Activated CD8-positive, alpha-beta memory T cell treated with anti-CD3 and anti-CD28 coated beads, Interleukin-2, amount 50 U/mL, for 1 hour (primary cell): ENCODE measurements around the gene PAPPA2.
"Not testable (repeated sequence)": the region's sequence is repeated elsewhere in the genome, so short reads cannot be mapped to it uniquely, and the experiment has no call there.

ENCODE experiments used
- DNase-seq: peaks from one replicate; pipeline ENCODE4 v3.0.0-alpha.2; 2020; ENCODE audit errors: extremely low read depth

PAPPA2 gene

DNA sequence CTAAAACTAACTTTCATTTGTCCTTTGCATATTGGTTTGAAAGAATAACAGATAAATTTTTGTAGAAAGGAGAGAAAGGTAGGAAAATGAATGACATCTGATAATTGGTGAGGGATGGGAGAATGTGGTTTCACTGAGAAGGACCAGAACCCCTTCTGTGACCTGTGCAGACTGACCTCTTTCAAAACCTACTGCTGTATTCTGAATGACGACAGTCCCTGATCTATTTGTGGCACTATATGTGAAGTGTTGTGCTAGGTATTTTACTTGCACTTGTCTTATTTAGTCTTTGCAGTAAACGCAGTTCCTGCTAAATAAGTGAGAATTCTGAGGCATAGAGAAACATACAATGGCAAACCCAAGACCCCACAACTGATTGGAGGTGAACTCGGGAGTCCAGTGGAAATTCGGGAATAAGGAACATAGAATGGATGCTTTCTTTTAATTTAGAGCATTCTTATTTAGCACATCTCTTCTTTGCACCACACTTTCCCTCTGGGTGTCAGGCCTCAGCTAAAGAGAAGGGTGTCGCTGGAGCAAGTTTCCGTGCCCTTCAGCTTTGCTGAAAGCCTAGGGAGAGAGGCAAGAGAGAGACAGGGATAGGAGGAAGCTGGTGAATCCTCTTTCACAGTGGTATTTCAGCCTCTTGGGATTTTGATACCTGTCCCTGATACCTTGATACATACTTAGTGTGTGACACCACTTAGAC, 230.2 kb downstream of the PAPPA2 start:
- no peak for DNase-seq

DNA sequence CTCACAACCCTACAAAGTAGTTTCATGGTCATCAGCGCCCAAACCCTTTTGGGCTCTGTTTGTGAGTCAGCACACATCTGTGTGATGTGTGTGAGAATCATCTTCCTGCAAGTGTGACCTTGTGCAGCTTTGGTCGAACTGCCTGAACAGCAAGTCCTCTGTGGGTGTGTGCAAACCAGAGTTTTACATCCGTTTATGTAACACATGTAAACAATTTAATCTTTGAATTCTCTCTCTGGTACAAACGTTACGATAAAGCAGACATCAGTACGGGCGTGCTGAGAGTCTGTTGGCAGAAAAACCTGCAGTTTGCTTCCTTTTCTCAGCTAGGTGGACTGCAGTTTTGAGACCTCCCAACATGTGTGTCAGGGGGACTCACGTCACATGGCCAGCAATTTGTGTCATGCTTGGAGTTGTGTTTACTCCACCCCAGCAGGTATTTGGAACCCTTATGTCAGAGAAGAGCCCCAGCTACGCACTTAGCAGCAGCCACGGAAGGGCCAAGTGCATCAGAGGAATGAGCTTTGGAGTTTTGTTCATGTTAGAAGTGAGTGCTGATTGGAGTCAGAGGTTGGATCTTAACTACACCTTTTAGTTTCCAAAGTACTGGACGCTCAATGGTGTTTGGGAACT, 230.8 kb downstream of the PAPPA2 start:
- DNase-seq: no peak

DNA sequence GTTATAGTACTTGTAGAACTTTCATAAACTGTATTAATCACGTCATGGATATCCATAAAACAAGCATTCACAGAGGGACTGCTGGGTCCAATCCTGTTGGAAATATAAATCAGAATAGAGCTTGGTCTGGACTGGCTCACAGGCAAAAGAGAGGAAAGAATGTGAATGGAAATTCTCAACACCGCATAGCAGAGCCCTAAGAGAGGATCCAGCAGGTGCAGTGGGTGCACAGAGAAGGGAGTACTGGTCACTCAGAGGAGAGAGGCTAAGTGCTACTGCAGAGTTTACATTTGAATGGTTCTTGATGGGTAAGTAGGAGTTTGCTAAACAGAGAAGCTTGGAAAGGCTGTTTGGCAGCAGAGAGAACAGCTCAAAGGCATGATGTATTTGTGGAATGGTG, 231.7 kb downstream of the PAPPA2 start:
- no peak for DNase-seq

DNA sequence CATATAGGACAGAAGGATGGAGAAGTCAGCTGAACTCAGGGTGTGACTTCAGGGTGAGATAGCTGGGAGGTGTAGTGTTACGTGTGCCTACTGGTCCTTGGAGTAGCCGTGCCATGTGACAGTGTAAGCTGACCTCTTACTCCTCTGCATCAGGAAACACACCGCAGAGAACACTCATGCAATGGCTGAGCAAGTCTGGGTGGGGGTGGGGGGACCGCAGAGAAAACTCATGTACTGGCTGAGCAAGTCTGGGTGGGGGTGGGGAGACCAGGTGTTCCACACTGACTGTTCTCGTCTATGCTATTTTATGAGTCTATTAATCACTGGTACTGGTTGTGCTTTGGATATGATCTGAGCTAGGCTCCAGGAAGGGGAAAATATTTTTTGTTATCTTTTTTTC, 233.1 kb downstream of the PAPPA2 start:
- no peak for DNase-seq

DNA sequence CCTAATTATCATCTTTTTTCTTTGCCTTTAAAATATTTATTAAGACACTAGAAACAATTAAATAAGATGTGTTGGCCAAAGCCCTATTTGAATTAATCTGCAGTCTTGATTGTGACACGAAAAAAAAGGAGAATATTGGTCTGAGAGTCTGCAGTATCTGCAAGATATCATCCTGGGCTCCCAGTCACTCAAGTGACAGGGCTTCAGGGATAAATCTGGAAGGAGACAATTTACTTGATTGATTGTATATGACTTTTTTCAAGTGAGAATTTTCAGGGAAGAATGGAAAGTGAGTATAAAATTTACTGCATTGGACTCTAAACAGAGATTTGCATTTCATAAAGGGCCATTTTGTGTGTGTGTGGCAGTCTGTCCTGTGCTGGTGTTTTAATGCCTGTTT, 233.7 kb downstream of the PAPPA2 start:
- no peak for DNase-seq

DNA sequence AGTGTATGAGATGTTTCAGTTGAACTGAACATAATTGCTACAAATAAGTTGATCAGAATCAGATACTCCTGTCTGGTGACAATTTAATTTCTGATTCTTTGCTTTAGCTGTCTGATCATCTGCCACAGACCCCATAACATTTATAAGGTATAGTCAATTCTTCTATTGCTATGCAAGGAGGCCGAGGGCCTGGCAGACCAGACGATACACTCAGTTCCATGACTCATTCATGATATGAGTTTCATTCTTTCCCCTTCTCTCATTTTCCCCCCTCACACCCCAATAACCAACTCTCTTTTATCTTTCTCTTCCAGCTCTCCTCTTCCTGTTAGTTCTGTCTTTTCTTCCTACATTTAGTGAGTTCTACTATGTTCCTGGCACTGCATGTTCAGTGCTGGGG, 236.8 kb downstream of the PAPPA2 start:
- no peak for DNase-seq

DNA sequence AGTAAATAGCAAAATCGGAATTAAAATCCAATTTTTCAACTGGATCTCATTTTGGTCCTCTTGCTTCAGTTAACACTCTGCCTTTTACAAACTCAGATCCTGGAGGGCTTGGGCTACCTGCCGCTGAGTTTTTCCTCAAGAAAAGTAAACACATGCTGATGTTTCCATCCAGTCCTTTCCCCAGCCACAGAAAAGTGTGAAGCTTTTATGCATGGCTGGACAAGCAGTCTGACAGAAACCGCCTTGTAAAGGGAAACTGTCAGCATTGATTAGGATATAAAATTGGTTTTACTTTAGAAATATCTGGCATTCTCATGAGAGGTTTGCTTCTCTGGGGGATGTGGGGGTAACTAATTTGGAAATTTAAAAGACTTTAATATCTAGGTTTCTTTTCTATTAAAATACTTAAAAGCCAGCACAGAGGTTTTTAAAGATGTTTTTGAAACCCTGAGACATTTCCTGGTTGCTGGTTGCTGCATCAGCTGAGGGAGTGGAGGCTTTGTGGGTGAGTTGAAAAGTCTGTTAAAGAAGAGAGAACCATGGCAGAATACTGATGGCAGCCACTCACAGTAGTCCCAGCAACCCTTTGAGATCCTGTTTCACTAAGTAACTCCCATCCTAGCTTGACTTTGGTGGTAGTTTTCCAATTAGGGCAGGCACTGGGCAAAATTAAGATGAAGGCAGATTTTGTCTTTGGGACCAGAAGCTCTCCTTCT, 238.3 kb downstream of the PAPPA2 start:
- no peak for DNase-seq

DNA sequence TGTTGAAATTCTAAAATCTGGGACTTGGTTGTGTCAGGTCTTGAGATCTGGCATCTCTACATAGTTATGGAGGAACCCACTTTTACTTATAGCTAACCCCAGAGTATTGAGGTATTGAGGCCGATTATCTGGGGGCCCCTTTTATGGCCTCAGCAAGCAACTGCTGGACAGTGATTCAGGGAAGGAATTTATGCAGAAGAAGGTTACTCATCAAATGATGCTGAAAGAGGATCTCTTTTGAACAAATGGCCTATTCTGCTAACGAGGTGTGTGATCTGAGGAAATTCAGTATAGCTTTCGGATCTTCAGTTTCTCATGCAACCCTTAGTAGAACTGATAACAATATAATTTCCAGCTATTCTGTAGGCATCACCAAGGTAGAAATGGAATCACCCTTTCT, 239.9 kb downstream of the PAPPA2 start:
- no peak for DNase-seq

DNA sequence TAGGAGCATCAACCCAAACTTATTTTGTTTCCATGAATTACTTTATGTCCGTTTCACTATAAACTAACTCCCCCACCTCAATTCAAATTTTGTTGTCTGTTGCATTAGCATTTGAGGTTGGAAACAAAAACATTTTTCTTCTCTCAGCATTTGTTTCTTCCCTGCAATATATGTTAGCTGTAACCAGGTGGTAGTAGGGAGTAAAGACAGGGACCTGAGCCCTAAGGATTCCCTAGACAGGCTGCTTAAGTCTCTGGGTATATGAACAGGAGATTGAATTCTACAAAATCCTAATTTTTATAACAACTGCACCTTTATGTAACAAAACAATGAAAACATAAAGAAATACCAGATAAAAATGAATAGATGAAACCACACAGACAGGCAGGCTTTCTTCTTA, 242.6 kb downstream of the PAPPA2 start:
- DNase-seq: no peak

DNA sequence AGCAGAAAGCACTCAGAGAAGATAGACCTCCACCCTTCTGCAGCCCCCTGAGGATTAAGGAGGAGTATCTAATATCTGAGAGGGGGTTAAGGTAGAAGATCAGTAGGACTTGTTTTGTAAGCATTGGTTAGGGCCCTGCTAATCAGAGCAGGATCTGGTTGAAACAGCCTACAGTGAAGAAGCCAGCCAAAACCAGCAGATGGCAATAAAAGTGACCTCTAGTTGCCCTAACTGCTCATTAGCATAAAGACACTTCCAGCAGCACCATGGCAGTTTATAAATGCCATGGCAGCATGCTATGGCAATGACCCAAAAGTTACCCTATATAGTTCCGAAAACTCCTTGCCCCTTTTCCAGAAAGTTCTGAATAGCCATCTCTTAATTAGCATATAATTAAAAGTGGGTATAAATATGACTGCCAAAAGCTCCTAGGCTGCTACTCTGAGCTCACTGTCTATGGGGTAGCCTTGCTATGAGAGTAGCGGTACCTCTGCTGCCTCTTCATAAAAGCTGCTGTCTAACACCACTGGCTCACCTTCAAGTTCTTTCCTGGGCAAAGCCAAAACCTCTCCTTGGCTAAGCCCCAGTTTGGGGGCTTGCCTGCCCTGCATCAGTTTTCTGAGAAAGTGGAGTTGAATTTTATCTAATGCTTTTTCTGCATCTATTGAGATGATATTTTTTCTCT, 254.2 kb downstream of the PAPPA2 start:
- DNase-seq: no peak

DNA sequence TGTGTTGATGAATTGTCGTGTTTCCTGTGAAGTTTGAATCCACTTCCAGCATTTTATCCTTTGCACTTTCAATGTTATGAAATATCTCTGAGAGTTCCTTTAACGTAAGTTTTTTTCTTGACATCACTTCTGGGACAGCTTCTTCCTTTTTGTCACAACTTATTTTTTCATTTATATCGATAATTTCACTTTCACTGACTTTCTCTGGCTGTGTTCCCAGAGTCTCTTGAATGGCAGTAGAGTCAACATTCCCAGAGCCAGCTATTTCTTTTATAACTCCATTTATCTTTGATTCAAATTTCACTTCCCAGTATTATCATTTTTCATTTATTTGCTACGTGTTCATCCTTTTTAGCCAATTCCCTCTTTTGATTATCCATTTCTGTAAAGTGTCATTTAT, 256.5 kb downstream of the PAPPA2 start:
- no peak for DNase-seq

DNA sequence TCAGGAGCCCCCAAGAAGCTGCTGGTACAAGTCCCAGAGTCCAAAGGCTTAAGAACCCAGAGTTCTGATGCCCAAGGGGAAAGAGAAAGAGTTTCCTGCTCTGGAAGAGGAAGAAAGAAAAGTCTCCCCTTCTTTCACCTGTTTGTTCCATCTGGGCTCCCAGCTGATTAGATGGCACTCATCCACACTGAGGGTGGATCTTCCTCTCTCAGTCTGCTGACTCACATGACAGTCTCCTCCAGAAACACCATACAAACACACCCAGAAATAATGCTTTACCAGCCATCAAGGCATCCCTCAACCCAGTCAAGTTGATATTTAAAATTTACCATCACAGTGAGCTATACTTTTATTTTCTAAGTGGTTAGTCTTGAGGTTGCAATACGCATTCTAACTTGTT, 257.9 kb downstream of the PAPPA2 start:
- no peak for DNase-seq

DNA sequence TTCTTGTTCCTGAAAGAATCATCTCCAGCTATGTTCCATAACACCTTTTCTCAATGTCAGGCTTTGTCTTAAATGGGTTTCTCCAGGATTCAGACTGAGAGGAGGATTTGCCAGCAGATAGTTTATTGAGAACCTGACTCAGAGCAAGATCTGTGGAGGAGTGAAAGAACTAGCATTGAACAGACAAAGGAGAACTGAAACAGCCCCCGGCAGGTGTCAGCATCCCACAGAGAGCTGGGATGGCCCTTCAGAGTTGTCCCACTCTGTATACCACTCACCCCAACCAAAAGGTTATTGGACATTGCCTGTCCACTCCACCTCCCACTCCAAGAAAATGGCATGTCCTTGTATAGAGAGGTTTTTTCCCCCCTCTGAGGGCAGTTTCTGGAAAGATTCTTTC, 270.7 kb downstream of the PAPPA2 start:
- no peak for DNase-seq

DNA sequence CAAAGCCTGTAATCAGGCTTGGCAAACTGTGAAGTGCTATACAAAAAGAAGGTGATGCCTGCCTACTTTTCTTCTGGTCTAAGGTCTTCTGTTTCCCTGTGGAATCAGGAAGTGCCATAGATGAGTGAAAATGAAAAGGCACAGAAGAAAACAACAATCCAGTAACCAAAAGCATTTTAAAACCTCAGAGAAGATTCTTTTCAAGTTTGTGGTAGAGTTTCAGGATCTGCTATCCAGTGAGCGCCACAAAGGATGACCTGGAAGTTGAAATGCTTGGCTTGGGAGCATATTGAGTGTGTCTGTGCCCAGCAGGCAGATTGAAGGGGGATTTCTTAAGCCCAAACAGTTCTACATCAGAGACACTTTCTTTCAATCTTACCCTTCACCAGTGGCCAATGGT, 272.2 kb downstream of the PAPPA2 start:
- no peak for DNase-seq

DNA sequence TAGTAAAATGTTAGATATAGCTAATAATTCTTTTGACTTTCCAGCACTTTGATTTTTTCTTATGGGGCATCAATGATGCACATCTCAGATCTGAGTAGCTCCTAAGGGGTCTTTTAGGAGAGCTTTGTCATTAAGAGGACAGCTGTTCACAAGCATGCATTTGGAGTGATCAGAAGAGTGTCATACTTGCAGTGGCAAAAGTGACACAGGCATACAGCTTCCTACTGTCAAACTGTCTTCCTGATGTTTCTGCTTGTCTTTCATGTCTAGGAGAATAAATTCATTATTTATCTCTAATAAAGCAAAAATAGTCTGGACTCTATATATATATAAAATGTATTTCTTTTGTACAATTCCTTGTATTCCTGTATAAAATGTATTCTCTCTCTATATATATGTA, 273.0 kb downstream of the PAPPA2 start:
- DNase-seq: no peak

DNA sequence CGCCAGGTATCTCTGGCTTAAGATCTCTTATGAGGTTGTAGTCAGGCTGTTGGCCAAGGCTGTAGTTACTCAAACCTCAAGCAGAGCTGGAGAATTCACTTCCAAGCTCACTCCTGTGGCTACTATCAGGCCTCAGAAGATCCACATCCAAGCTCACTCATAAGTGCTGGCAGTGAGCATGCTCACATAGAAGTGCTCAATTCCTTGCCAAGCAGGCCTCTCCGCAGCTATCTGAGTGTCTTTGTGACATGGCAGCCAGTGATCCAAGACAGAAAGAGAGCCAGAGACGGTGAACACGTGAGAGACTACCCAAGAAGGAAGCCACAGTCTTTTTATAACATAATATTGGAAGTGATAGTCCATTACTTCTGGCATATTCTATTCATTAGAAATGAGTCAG, 278.2 kb downstream of the PAPPA2 start:
- no peak for DNase-seq

DNA sequence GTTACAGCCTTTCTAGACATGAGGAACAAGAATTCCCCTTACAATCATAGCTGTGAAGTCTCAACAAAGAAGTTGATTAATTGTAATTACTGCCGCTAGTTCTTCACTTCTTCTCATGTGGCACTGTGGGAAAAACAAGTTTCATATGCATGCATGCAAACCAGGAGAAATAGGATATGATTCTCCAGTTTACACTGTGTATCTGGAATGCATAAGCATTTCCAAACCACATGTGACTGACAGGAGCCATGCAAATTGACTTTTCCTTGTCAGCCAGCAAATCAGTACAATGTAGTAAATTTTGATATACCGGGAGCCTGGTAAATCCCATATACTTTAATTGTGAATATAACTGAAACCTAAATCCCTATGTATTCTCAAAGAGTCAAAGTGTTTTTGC, 279.3 kb downstream of the PAPPA2 start:
- no peak for DNase-seq

DNA sequence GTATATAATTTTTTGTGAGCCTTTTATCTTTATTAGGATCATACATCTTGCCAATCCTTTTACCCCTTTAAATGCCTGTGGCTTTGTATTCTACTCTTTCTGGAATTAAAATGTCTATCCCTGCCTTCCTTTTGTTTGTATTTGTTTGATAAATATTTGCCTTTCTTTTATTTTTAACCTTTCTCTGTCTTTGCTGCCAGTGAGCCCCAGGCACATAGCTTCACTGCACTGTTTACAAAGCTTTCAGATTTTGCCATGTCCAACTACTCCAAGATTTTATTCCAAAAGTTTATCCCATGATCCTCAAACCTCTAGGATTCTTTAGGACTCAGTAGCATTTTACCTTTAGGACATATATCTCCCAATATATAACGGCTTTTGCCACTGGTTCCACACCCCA, 281.2 kb downstream of the PAPPA2 start:
- DNase-seq: no peak

DNA sequence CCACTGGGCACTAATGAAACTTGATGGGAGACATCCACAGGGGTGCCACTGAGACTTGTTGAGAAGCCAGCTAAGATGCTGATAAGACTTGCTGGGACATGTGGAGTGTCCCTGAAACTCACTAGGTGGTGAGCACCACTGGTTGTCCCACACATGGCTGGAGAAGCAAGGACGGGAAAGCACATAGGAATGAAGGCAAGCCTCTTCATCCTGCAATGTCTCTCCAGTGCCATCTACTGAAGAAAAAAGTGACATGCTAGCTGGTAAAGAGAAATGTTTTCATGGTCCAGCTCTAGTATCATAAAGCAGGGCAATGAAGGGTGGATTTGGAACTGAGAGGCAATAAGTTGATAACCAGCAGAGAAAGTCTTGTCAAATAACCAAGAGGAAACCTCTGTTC, 283.0 kb downstream of the PAPPA2 start:
- DNase-seq: no peak

DNA sequence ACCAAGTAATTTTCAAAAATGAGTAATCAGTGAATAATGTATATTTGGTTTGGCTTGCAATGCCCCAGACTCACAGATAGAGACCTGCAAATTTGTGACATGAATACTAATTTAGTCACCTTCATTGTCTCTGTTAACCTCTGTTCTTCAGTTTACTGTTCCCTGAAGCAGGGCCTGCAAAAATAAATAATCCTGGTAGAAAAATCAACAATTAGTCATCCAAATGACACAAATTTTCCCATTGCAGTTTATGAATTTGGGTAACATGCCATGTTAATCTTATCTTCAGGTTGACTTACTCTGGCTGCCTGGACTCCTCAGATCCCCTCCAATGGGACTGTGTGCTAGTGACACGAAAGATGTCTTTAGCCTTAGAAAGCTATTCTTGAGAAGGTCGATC, 289.5 kb downstream of the PAPPA2 start:
- DNase-seq: no peak

DNA sequence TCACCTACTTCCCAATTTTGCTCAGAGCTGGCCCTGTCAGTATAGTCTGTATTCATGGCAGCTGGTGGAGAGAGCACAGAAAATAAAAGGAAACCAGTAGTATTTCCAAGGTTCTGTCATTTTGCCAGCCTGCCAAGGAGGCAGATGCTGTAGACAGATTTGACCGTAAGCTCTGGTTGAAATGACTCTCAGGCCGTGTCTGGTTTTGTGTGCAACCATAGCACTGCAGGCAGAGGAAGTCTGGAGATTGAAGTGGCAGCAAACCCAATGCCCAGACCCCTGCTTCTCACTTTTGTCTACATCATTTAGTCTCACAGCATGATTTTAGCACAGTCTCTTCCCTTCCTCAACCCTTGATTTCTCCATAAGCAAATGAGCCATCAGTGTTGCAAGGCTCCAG, 291.7 kb downstream of the PAPPA2 start:
- no peak for DNase-seq

DNA sequence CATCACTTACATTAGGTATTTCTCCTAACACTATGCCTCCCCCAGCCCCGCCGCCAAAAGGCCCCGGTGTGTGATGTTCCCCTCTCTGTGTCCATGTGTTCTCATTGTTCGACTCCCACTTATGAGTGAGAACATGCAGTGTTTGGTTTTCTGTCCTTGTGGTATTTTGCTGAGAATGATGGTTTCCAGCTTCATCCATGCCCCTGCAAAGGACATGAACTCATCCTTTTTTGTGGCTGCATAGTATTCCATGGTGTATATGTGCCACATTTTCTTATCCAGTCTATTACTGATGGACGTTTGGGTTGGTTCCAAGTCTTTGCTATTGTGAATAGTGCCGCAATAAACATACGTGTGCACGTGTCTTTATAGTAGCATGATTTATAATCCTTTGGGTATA, 293.8 kb downstream of the PAPPA2 start:
- DNase-seq: not testable (repeated sequence)

DNA sequence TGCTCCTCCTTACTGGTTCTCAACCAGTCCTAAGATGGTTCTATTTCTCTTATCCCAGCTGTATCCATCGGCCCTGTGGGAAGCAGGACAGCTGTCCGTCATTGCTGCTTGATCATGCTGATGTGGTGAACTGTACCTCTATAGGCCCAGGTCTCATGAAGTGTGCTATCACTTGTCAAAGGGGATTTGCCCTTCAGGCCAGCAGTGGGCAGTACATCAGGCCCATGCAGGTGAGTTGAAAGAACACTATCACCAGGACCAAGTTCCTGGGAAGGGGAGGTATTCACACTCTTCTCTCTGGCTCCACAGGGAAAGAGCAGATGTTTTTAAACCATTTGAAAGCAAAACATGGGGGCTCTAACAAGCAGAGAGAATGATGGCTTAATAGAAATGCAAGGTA, 302.6 kb downstream of the PAPPA2 start:
- DNase-seq: no peak
